ENCODE measurements around the gene CAST.

Gene CAST

DNA sequence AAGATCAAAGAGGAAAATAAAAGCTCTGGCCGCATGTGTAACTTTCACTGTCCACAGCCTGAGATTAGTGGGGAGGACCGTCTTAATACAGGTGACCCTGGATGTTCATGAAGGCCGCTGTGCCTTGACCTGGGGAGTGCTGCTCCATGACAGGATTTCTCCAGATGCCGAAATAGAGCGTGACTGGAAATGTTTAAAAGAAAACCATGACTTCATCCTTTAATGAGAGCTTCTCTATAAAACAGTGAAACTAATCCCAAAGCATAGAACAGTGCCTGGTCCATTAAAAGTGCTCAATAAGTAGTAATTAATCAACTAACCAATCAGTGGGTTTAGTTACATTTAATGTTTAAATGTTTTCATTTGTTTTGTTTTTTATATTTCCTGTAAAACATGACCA lies 82.8 kb downstream of the CAST start:
- peak overlapping the region; percentile 60 for H3K27ac ChIP-seq
- peaks cover 71% of the 10 kb centered on the region for H3K36me3 ChIP-seq
- no peaks in the 10 kb centered on the region for H3K9me3 ChIP-seq (ENCODE audit: severe bottlenecking)
- TF ChIP-seq, protein P1, sequence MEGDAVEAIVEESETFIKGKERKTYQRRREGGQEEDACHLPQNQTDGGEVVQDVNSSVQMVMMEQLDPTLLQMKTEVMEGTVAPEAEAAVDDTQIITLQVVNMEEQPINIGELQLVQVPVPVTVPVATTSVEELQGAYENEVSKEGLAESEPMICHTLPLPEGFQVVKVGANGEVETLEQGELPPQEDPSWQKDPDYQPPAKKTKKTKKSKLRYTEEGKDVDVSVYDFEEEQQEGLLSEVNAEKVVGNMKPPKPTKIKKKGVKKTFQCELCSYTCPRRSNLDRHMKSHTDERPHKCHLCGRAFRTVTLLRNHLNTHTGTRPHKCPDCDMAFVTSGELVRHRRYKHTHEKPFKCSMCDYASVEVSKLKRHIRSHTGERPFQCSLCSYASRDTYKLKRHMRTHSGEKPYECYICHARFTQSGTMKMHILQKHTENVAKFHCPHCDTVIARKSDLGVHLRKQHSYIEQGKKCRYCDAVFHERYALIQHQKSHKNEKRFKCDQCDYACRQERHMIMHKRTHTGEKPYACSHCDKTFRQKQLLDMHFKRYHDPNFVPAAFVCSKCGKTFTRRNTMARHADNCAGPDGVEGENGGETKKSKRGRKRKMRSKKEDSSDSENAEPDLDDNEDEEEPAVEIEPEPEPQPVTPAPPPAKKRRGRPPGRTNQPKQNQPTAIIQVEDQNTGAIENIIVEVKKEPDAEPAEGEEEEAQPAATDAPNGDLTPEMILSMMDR (IDR thresholded peaks at IDR 0.05; ENCODE audit: low read depth, low read length): no peak
- H3K4me3 ChIP-seq (ENCODE audit: low read depth, low read length): no peak overlapping the region
- DNase-seq: no peak
- H3K27me3 ChIP-seq (ENCODE audit: insufficient read depth, low read depth, severe bottlenecking): no peaks in the 10 kb centered on the region

- Histone ChIP-seq H3K36me3 (peaks cover 67% of the 10 kb centered on the region), H3K9me3 (ENCODE audit: severe bottlenecking) (no peaks in the 10 kb centered on the region)
- TF ChIP-seq, protein P1 (IDR thresholded peaks at IDR 0.05; ENCODE audit: low read depth, low read length): no peak
Observed at GRCh38 chr5:96745844-96746531, 83.8 kb downstream of the CAST start.

DNA sequence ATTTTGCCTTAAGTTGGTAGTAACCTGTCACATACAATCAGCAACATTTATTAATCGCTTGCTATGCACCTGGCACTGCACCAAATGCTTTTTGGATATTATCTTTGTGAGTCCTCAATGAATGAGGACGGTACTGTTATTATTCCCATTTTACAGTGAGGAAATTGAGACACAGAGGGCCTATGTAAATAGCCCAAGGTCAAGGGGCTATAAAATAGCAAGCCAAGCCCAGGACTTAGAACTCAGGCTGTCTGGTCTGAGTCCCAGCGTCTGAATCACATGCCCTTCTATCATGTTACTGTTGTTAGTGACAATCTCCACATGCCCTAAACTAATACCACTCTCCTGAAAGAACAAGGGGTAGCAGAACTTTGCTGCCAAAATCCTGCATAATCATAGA lies 85.5 kb downstream of the CAST start:
- Histone ChIP-seq H3K27me3 (ENCODE audit: insufficient read depth, low read depth, severe bottlenecking) (no peaks in the 10 kb centered on the region), H3K4me3 (ENCODE audit: low read depth, low read length) (no peak overlapping the region), H3K36me3 (peaks cover 58% of the 10 kb centered on the region), H3K9me3 (ENCODE audit: severe bottlenecking) (no peaks in the 10 kb centered on the region), H3K27ac (no peak overlapping the region; the same call in 1 of the 2 replicates)
- no peak for DNase-seq
- TF ChIP-seq, protein P1 (IDR thresholded peaks at IDR 0.05; ENCODE audit: low read depth, low read length): no peak

More at GRCh38 chr5:96745844-96746531, 83.8 kb downstream of the CAST start:
- Histone ChIP-seq H3K27ac (peak overlapping the region; percentile 60), H3K4me3 (ENCODE audit: low read depth, low read length) (no peak overlapping the region), H3K27me3 (ENCODE audit: insufficient read depth, low read depth, severe bottlenecking) (no peaks in the 10 kb centered on the region)
- DNase-seq: peak; percentile 48

GRCh38 chr5:96750110-96750822 lies 88.1 kb downstream of the CAST start:
- TF ChIP-seq, protein P1 (IDR thresholded peaks at IDR 0.05; ENCODE audit: low read depth, low read length): no peak
- Histone ChIP-seq H3K27me3 (ENCODE audit: insufficient read depth, low read depth, severe bottlenecking) (no peaks in the 10 kb centered on the region), H3K9me3 (ENCODE audit: severe bottlenecking) (no peaks in the 10 kb centered on the region), H3K4me3 (ENCODE audit: low read depth, low read length) (no peak overlapping the region), H3K36me3 (peaks cover 58% of the 10 kb centered on the region), H3K27ac (no peak overlapping the region)
- DNase-seq: no peak

GRCh38 chr5:96751203-96752169 lies 89.3 kb downstream of the CAST start:
- no peak overlapping the region for H3K4me3 ChIP-seq (ENCODE audit: low read depth, low read length)
- peaks cover 67% of the 10 kb centered on the region for H3K36me3 ChIP-seq
- DNase-seq: no peak
- no peaks in the 10 kb centered on the region for H3K9me3 ChIP-seq (ENCODE audit: severe bottlenecking)
- H3K27me3 ChIP-seq (ENCODE audit: insufficient read depth, low read depth, severe bottlenecking): no peaks in the 10 kb centered on the region
- peak overlapping the region; percentile 20; the same call in 1 of the 2 replicates for H3K27ac ChIP-seq
- TF ChIP-seq, protein P1 (IDR thresholded peaks at IDR 0.05; ENCODE audit: low read depth, low read length): no peak

All from WERI-Rb-1 (cell line).